Endometrial microvascular endothelial cells (primary cell): ENCODE measurements around the gene DPY19L2. TPM values are rescaled to one million over a fixed set of nuclear protein-coding genes. Genes with fewer than 3 reads are reported as not detected.
"Not testable (repeated sequence)": the region's sequence is repeated elsewhere in the genome, so short reads cannot be mapped to it uniquely, and the experiment has no call there.

Experiments used
- in situ Hi-C: cut with HindIII; loops from 2 replicates; pipeline ENCODE4 v1.10.0; 2017; ENCODE audit warnings: low sequenced_read_pairs, low pct_unique_long_range_greater_than_20kb; ENCODE audit errors: inconsistent ontology term
- total RNA-seq: library from RNA; depleted of rRNA; stranded (reverse); fragments of >200 nt; gene quantifications from one replicate; pipeline ENCODE4 v1.2.3, GENCODE V29; 2015; ENCODE audit errors: inconsistent ontology term

DPY19L2 gene
- total RNA-seq, 1 donor from 2014 or later = 0.74 TPM

DNA sequence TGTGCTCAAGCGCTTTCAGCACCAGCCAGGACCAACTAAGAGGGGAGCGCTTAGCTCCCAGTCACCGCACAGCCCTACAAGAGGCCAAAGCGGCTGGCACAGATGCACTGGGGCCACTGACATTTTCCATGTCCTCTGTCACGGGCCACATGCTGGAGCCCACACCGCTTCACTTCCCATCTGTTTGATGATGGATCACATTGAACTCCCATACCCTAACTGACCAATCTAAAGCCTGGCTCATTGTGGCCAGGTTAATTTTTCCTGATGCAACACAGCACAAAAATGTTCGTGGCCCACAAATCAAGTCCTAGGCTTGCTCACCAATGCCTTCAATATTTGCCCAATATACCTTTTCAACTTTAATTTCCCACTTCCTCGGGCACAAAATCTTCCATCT is 1.1 kb upstream of the DPY19L2 start:
- in situ Hi-C loops = not testable (repeated sequence)

DNA sequence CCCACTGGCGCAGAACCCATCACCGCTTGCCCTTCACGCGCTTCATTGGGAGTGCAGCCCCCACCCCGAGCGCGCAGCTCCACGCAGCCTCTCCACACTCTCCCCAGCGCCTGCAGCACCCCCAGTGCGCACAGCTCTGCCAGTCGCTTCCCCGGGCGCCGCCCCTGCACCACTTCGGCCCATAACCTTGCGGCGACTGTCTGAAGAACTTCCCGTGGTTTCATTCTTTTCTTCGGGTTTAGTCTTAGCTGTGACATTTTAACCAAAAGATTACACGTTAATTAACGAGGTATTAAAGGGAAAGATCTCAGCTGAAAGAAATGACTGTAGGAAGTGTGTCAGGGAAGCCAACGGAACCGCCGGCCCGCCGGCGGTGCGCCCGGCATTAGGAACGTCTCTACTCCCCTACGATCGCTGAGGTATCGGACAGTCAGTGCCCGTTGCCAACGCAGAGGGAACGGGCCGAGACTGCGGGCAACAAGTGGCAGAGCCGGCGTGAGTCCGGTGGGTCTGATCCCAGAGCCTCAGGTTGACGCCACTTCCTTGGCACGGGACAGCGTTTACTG is 590 bp upstream of the DPY19L2 start:
- in situ Hi-C loops = not testable (repeated sequence)

DNA sequence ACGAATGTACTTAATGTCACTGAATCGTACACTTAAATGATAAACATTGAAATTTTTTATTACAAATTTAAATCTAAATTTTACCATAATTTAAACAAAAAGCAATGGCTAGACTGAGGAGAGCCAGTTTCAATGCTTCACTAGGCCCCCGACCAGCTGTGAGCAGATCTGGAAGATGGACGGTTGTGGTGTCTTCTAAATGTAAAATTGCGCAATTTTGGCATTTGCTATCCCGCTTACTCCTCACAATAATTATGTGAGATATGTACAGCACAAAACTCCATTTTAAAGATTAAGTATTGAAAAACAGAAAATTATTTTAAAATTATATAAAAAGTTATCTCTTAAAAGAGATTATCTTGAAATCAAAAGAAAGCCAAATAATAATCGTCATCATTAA is 5.3 kb downstream of the DPY19L2 start:
- in situ Hi-C loops = not testable (repeated sequence)

DNA sequence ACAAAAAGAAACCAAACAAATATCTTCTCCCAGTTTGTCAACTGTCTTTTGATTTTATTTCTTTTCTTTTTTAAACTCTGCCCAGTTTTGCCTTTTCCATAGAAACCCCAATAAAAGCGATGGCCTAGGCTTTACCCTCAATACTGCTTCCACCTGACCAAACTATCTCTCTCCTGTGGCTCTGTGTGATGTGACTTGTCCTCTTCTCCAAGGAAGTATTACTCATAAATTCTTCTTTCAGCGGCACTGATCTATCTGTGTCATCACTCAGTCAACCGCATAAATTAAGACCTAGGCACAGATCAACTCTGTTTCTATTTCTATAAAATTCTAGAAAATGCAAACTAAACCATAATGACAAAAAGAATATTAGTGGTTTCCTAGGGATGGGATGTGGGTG is 9.8 kb downstream of the DPY19L2 start:
- in situ Hi-C loops = not testable (repeated sequence)

DNA sequence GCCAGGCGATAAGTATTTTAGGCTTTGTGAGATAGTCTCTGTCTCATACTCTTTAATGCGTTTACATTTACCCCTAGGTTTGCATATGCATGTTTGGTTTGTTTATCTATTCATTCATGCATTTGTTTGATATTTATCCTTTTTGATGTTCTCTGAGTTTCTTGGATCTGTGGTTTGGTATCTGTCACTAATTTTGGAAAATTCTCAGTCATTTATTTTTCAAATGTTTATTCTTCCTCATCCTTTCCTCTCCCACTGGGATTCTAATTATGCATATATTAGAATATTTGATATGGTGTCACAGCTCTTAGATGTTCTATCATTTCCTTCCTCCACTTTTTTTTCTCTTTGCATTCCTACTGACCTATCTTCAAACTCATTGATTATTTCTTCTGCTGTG is 11.9 kb downstream of the DPY19L2 start:
- in situ Hi-C loops = not testable (repeated sequence)

DNA sequence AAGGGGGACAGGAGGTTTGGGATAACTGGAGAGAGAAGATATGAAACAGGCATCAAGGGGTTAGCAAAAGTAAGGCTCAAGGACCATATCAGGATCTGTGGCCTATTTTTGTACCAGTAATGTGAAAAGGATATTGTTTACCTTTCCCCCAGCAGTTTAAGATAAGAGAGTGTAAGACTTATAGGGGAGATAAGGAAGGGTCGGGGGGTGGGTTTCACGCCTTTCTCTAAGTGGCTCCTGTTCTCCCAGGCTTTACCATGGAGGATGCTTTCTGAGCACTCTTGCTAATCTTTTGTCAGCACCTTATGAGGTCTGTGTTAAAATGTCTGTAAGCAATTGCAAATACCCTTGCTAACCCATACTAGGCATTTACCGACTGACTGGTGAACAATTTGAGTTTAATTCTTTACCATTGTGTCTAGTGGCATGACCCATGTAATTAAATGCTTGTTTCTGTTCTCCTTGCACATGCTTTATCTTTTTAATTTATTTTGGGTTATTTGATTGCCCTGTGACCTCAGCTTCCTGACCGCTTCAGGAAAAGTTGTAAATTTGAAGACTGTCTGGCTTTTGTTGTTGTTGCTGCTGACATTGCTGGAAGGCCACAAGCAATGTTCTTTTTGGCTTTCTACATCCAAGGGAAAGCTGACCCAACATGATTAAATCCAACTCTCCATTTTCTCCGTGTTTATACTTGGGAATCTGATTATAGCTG is 12.6 kb downstream of the DPY19L2 start:
- in situ Hi-C loops = not testable (repeated sequence)

DNA sequence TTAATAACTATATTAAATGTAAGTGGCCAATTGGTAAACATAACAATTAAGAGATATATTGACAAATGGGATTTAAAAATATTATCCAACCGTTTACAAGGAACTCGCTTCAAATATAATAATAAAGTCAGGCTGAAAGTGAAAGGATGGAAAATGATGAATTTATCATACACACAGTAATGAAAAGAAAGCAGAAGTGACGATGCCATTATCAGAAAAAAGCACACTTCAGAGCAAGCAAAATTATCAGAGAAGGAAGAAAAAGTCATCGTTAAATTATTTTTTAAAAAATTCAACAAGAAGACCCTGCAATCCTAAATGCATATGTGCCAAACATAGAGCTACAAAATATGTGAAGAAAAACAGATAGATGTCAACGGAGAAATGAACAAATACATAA is 13.8 kb downstream of the DPY19L2 start:
- in situ Hi-C loops = not testable (repeated sequence)

DNA sequence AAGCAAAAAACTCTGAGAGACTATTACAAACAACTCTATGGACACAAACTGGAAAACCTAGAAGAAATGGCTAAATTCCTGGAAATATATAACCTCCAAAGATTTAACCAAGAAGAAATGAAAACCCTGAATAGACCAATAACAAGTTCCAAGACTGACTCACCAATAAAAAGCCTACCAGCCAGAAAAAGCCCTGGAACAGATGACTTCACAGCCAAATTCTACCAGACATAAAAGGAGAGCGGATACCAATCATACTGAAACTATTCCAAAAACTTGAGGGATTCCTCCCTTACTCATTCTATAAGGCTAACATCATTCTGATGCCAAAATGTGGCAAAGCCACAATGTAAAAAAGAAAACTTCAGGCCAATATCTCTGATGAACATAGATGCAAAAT is 18.8 kb downstream of the DPY19L2 start:
- in situ Hi-C loops = not testable (repeated sequence)

DNA sequence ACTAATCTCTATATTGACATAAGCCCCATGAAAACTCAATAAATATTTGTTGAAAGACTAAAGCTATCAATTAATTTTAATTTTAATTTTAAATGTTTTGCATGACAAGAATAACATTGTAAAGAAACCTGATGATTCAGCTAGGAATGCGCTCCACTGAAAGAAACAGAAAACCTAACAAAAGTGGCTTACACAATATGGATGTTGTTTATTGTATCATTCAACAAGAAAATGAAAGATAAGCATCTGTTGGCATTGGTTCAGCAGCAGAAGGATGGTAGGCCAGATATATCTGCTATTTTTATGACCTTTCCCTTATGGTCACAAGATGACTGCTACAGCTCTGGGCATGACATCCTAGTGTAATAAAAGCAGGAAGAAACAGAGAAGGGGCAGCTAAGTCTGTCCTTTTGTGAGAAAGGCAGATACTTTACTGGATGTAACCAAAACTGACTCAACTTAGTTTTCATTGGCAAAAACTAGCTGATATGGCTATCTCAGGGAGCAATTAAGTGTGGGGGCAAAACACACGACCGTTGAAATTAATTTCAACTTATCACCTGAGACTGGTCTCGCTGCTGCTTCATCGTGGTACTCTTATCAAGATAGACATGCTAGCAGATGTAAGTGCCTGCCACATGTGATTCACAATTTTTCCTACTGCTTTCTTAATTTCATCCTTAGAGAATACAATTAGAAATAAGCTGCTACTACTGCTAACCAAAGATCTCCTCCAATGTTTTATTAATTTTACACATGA is 24.7 kb downstream of the DPY19L2 start:
- in situ Hi-C loops = not testable (repeated sequence)

DNA sequence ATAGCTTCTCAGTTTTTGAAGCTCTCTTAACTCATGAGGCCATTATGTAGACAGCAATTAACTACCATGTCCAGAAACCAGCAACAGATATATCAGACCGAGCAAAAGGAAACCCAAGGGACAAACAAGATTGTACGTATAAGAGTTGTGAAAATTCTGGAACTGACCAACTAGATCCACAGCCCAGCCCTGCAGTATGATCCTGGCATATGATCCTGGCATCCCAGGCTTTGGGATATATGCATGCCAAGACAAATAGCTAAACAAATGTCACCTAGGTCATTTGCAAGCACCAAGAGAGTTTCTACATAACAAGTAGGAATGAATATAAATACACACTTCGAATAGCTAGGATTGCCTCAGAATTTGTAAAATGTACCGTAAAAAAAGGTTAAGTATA is 44.0 kb downstream of the DPY19L2 start:
- in situ Hi-C loops = not testable (repeated sequence)

DNA sequence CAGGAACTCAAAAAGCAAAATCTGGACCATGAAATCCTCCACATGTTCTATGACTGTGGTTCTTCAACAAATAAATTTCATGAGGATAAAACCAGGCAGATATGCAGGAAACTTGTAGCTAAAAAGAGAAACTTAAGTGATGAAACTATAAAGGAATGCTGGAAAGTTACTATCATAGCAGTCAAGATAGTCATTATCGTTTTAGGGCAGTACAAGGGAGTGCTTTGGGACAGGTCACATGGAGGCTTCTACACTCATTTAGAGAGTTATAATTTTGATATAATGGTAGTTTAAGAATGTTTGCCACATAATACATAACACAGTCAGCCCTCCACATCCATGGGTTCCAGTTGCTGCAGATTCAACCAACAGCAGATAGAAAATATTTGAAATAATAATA is 52.7 kb downstream of the DPY19L2 start:
- in situ Hi-C loops = not testable (repeated sequence)

DNA sequence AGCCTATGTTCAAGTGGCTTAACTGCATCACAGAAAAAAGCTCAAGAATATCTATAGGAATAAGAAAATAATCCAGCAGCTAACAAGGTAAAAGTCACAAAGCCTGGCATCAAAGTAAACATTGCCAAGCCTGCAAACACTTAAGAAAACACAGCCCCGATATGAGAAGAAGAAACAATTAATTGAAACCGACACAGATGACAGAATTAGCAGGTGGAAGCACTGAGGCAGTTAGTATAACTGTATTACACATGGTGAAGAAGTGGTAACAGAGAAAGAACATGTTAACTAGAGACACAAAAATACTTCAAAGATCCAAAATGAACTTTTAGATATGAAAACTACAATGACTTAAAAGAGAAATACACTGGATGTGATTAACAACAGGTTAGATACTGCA is 57.0 kb downstream of the DPY19L2 start:
- in situ Hi-C loops = not testable (repeated sequence)

DNA sequence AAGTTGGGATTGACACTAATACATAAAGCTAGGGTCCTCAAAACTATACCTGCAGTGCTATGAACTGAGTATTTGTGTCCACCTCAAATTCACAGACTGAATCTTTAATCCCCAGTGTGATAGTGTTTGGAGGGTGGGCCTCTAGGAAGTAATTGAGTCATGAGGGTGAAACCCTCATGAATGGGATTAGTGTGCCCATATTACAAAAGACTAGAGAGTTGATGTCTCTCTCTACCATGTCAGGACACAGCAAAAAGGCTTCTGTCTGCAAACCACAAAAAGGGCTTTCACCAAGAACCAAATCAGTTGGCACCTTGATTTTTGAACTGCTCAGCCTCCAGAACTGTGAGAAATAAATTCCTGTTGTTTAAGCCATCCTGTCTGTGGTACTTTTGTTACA is 59.0 kb downstream of the DPY19L2 start:
- in situ Hi-C loops = not testable (repeated sequence)

DNA sequence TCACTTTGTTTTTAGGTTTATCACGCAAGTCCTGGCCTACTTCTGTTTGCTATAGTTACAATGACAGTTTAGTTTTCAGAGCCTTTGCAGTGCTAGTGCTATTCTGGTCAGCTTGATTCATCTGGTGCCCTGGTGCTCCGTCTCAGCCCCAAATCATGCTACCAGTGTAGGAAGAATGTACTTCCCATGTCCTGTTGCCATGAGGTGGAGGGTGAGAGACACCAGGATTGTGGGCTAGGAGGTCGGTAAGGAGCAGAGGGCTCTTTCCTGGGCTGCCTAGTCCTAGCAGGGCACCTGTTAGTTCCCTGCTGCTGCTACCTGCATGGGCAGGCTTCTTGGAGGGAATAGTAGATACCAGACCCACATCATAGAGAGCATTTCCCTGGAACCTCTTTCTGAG is 63.3 kb downstream of the DPY19L2 start:
- in situ Hi-C loops = not testable (repeated sequence)

DNA sequence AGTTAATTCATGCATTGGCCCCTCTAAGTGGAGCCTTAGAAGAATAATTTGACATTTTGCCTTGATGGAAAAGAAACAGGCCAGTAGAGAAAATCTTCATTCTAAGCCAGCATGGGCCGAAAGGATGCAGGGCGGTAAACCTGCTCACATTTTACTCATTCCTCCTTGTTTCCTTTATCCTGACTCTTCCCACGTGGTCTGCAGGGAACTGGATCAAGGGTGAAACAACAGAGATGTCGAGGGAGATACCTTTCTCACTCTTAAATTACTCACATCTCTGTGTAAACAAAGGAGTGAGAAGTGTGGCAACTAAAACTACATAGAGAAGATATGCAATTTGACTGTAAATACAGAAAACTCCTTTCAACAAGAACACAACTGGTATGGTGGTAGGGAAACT is 73.5 kb downstream of the DPY19L2 start:
- in situ Hi-C loops = not testable (repeated sequence)

DNA sequence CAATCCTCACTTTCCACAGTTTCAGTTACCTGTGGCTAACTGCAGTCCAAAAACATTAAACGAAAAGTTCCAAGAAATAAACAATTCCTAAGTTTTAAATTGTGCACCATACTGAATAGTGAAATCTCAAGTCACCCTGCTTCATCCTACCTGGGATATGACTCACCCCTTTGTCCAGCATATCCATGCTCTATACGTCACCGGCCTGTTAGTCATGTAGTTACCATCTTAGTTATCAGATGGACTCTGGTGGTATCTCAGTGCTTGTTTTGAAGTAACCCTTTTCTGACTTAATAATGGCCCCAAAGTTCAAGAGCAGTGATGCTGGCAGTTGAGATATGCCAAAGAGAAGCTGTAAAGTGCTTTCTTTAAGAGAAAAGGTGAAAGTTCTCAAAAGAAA is 83.9 kb downstream of the DPY19L2 start:
- in situ Hi-C loops = not testable (repeated sequence)

DNA sequence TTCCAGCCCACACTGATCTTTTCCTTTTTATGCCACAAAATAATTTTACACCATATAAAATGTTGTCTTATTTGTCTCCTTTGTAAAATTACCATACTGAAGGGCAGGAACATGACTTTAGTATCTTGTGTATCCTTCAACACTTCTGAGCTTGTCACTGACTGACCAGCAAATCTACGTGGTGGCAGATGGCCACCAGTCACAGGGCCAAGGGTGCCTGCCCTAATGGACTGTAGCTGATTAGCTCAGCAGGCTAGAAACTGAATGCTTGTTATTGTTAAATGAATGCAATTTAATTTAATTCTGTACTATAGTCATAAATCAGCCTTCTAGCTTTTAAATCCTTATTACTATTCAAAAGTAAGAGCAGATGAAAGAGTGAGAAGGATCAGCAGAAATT is 85.0 kb downstream of the DPY19L2 start:
- in situ Hi-C loops = not testable (repeated sequence)

DNA sequence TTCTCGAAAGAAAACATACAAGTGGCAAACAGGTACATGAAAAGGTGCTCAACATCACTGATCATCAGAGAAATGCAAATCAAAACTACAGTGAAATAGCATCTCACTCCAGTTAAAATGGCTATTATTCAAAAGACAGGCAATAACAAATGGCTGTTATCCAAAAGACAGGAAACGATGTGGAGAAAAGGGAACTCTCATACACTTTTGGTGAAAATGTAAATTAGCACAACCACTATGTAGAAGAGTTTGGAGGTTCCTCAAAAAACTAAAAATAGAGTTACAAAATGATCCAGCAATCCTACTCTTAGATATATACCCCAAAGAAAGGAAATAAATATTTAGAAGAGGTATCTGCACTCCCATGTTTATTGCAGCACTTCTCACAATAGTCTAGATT is 90.7 kb downstream of the DPY19L2 start:
- in situ Hi-C loops = not testable (repeated sequence)

DNA sequence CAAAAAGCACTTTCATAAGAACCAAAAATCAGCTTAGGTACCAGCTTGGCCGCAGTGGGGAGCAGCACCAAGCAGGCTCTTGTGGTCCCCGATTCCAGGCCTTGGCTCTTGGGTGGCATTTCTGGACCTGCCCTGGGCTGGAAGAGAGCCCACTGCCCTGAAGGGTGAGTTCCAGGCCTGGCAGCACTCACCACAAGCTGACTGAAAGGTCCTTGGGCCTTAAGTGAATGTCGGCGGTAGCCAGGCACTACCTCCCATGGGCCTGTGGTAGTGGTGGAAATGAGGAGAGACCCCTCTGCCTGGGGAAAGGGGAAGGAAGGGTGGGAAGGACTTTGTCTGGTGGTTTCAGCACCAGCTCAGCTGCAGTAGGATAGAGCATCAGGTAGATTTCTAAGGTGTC is 96.3 kb downstream of the DPY19L2 start:
- in situ Hi-C loops = not testable (repeated sequence)

DNA sequence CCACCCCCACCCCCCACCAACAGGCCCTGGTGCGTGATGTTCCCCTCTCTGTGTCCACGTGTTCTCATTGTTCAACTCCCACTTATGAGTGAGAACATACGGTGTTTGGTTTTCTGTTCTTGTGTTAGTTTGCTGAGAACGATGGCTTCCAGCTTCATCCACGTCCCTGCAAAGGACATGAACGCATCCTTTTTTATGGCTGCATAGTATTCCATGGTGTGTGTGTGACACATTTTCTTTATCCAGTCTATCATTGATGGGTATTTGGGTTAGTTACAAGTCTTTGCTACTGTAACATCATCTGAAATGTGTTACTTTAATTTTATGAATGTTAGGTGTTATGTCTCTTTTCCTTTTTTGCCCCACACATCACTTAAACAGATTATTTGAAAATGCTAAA is 109.8 kb downstream of the DPY19L2 start:
- in situ Hi-C loops = not testable (repeated sequence)
